Measurements from ENCODE around the gene PGRMC2.

DNA sequence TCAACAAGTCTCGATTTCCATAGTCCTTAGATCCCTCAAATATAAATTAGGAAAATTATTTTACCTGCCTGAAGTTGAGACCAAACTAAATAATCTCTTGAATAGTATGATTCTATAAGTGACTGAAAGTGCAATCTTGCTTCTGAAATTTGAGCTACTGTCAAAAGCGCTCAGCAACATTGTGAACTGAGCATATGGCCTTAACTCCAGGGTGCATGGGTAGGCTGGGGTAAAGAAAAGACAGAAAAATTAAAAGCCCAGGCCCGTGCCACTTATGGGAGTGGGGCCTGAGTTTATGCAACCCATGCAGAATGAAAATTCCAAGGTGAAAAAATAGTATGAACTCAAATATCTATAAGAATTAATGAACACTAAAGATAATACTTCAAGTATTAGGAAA, 9.8 kb downstream of the PGRMC2 start:
- TF ChIP-seq YY1 (IDR thresholded peaks at IDR 0.05; ENCODE audit: insufficient read depth, insufficient read length): no peak
- no peak for TF ChIP-seq ZNF274 (IDR thresholded peaks at IDR 0.05; ENCODE audit: low read depth, low read length)

All from NT2/D1 (cell line).